B cell (primary cell): ENCODE data around the gene TUBA1C.

Source experiments
- EZH2 ChIP-seq: IDR thresholded peaks from 2 replicates; pipeline ENCODE4 v1.6.1; 2012; ENCODE audit warnings: borderline replicate concordance, low read depth, mild to moderate bottlenecking, moderate library complexity, low read length; ENCODE audit not compliant: insufficient read depth, poor library complexity, severe bottlenecking
- TF ChIP-seq, protein P1 (sequence below): fragments of 200-600 bp; IDR thresholded peaks from one replicate; pipeline ENCODE4 v1.8.0; 2022; ENCODE audit warnings: antibody characterized with exemption, mild to moderate bottlenecking

DNA sequence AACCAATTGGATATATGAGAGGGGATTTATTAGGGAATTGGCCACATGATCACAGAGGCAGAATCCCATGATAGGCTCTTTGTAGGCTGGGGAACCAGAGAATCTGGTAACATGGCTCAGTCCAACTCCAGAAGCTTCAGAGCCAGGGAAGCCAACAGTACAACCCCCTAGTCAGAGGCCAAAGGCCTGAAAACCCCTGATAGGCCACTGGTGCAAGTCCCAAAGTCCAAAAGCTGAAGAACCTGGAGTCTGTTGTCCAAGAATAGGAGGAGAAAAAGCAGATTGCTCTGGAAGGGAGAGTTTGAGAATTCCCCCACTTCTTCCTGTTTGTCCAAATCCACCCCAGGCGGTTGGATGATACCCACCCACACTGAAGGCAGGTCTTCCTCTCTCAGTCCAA, 49.9 kb downstream of the TUBA1C start:
- TF ChIP-seq, protein P1, sequence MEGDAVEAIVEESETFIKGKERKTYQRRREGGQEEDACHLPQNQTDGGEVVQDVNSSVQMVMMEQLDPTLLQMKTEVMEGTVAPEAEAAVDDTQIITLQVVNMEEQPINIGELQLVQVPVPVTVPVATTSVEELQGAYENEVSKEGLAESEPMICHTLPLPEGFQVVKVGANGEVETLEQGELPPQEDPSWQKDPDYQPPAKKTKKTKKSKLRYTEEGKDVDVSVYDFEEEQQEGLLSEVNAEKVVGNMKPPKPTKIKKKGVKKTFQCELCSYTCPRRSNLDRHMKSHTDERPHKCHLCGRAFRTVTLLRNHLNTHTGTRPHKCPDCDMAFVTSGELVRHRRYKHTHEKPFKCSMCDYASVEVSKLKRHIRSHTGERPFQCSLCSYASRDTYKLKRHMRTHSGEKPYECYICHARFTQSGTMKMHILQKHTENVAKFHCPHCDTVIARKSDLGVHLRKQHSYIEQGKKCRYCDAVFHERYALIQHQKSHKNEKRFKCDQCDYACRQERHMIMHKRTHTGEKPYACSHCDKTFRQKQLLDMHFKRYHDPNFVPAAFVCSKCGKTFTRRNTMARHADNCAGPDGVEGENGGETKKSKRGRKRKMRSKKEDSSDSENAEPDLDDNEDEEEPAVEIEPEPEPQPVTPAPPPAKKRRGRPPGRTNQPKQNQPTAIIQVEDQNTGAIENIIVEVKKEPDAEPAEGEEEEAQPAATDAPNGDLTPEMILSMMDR = no peak
- no peak for TF ChIP-seq EZH2
